Activated T-cell treated with anti-CD3 and anti-CD28 coated beads for 4 hours (primary cell): ENCODE measurements around the gene RABIF.
"Not testable (repeated sequence)": the region's sequence is repeated elsewhere in the genome, so short reads cannot be mapped to it uniquely, and the experiment has no call there.

Source experiments
- DNase-seq: peaks from one replicate; pipeline ENCODE4 v3.0.0-alpha.2; 2020

RABIF gene

GRCh38 chr1:202829223-202829622 is 59.7 kb downstream of the RABIF start:
- DNase-seq: not testable (repeated sequence)
